KOPT-K1 (cell line): ENCODE results near the gene NXNL2.

Experiments
- H3K27ac ChIP-seq: fragments of 200-600 bp; sonication (generic); 2 replicates; pipeline ENCODE4 v1.5.1; 2016; ENCODE audit warnings: antibody characterized with exemption, mild to moderate bottlenecking, low read depth, low read length; ENCODE audit not compliant: poor library complexity, severe bottlenecking
- H3K36me3 ChIP-seq: fragments of 200-600 bp; sonication (generic); 2 replicates; pipeline ENCODE4 v1.5.1; 2017; ENCODE audit warnings: antibody characterized with exemption, mild to moderate bottlenecking, low read length, moderate library complexity; ENCODE audit not compliant: insufficient read depth
- H3K9me3 ChIP-seq: fragments of 200-600 bp; sonication (generic); 2 replicates; pipeline ENCODE4 v1.5.1; 2017; ENCODE audit warnings: antibody characterized with exemption, low read length, mild to moderate bottlenecking; ENCODE audit not compliant: insufficient read depth, poor library complexity, severe bottlenecking

The NXNL2 gene

DNA sequence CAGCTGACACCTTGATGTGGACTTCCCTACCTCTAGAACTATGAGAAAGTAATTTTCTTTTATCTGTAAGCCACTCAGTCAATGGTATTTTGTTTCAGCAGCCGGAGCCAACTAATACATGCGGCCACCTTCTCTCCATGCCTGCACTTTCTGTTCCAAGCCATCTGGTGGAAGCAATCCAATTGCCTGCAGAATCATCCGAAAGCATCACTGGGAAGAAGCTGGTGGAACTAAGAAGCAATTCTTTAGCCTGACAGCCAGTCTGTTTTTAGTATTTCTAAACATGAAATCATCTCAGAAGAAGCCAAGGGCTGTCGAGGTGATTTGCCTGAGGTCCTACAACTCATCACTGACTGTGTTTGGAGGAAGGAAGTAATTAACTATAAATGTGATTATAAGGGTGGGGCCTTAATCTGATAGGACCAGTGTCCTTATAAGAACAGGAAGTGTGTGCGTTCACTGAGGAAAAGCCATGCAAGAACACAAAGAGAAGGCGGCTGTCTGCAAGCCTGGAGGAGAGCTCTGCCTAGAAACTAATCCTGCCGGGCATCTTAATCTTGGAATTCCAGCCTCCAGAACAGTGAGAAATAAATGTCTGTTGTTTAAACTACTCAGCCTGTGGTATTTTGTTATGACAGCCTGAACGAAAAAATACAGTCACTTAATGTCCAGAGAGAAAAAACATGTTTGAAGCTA lies 49.1 kb downstream of the NXNL2 start:
- H3K9me3 ChIP-seq: no peaks in the 10 kb centered on the region
- H3K27ac ChIP-seq: no peak overlapping the region
- H3K36me3 ChIP-seq: no peaks in the 10 kb centered on the region

DNA sequence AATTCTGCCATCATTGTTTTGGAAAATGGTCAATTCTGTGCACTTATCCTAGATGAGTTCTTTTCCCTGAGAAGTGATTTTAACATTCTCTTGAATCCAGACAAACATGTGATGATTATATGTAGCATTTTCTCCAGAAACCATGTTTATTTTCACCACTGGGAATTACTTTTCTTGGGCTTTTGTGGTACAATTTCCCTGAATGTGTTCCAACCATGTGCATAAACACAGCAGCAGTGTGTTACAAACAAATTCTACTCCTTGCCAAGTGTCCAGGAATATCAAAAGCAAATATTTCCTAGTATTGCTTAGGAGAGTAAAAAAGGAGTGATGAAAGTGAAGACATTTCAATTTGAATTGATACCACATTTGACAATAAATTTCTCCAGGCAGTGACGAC lies 50.4 kb downstream of the NXNL2 start:
- Histone ChIP-seq H3K9me3 (no peaks in the 10 kb centered on the region), H3K36me3 (no peaks in the 10 kb centered on the region), H3K27ac (no peak overlapping the region)

DNA sequence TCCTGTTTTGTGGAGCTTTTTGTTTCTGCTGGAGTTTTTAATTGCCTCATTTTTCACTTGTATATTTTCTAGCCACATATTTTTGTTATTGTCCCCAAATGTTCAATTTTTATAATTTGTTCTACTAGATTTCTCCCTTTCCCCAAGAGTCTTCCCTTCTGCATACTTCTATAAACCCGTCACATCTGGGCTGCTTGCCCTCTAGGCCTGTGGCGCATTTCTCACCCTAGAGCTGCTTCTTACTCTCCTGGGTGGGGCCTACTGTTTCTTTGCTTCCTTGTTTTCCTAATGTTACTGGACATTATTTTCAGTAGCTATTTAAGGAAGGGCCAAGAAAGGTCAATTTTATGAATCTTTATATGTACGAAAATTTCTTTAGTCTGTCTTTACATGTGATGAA lies 51.5 kb downstream of the NXNL2 start:
- no peak overlapping the region for H3K27ac ChIP-seq
- no peaks in the 10 kb centered on the region for H3K9me3 ChIP-seq

DNA sequence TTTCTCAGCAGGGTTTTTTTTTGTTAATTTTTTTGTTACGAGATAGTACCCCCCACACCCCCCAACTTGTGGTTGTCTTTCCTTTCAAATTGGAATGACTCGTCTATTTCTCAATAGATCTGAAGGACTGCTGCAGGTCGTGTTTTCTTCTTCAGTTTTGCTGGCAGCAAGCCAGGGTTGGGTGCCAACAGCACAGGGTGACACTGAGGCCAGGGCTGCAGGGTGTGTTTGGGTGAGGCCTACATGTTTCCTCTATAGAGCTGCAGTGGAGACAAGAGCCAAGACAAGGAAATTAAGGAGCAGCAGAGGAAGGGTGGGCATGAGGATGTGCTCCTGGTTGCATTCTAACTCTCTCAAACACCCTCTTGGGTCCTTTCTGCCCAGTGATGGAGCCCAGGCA lies 52.2 kb downstream of the NXNL2 start:
- Histone ChIP-seq H3K36me3 (no peaks in the 10 kb centered on the region), H3K27ac (no peak overlapping the region), H3K9me3 (no peaks in the 10 kb centered on the region)

More for the DNA sequence above, 51.5 kb downstream of the NXNL2 start:
- H3K36me3 ChIP-seq: no peaks in the 10 kb centered on the region

DNA sequence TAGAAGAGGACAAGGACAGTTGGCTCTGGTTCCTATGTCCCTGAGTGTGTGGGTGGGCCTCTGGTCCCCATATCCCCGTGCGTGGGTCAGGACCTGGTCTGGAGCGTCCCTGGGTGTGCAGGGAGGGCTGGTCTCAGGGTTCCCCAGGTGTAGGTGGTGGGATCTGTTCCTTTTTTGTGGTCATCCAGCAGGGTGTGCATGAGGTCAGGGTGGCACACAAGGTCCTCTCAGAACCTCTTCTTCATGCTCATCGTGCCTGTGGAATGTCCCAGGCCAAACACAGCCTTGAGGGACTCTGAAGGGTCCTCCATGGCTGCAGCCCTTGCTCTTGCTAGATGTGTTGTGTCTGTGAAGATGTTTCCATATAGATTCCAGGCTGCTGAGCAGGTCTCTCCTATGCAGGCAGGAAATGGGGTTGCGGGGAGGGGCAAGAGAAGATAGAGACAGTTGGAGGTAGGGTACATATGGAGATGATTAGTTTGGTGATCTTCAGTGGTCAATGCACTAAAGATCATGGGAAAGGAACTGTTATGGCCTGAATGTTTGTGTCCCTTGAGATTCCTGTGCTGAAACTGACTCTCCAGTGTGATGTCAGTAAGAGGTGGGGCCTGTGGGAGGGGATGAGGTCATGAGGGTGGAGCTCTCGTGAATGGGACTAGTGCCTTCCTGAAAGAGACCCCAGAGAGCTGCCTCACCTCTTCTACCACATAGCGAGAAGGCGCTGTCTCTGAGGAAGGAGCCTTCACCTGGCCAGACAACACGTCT lies 53.1 kb downstream of the NXNL2 start:
- no peaks in the 10 kb centered on the region for H3K36me3 ChIP-seq
- H3K9me3 ChIP-seq: no peaks in the 10 kb centered on the region
- no peak overlapping the region for H3K27ac ChIP-seq

DNA sequence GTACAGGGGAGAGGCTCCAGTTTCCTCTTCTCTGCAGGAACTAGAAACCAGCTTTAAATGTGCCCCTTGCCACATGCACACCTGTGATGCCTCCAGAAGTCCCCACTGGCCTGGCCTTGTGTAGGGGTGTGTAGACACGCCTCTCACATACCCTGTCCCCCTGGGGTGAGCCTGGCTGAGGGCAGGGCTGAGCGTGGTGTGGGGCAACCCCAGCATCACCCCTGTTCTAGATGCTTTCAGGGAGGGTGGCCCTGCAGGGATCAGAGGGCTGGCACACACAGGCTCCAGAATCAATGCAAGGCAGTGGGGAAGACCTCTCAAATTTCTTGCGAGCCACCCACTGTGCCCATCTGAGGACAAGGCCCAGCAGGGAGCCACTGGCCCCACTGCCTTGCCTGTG lies 54.7 kb downstream of the NXNL2 start:
- no peaks in the 10 kb centered on the region for H3K36me3 ChIP-seq
- H3K9me3 ChIP-seq: no peaks in the 10 kb centered on the region
- H3K27ac ChIP-seq: no peak overlapping the region

DNA sequence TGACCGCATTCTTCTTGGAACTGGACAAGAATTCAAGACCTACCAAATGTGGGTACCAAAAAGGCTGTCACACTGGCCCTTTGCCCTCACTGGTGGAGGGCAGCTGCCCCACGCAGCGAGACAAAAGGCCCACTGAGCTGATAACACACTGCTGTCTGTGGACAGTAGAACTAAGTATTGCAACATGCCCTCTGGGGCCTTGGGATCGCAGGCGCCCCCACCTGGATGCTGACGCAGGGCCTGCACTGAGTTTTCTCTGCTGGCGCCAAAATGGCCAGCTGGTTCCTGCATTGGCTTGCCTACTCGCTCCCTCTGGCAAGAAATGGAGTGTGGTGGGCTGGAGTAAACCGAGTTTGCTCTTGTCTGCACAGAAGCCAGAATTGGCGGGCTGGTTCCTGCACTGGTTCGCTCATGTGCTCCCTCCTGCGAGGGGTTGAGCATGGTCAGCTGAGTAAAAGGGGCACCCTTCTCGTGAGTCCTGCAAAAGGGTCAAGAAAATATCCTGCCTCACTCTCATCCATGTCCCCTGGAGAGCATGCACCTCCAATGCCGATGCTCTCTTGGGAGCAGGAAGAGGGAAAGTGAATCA lies 55.7 kb downstream of the NXNL2 start:
- Histone ChIP-seq H3K9me3 (no peaks in the 10 kb centered on the region), H3K36me3 (no peaks in the 10 kb centered on the region), H3K27ac (no peak overlapping the region)

DNA sequence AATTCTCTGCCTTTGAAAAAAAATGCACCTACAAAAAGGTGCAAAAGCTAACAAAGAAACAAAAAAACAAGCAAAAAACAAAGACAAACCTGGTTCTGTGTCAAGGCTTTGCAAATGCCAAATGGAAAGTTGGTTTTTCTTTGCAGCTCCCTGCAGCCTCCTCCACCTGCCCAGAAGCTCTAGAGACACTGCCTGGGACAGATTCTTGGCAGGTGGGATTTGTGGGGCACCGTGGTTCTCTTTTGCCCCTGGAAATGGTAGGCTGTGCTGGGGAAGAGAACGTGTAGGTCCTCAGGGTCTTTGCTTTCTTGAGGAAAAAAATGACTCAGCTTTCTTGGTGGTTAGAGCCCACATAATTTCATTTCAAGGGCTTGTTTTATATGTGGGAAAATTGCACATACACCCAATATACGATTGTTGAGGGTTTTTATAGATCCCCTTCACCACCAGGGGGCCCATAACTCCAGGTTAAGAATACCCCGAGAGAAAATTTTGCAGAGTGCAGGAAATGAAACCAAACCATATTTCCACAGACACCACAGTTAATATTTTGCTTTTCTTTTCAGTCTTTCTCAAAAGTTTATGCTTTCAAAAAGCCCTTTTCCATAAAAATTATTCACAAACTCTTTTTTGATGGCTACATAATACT lies 58.7 kb downstream of the NXNL2 start:
- H3K36me3 ChIP-seq: no peaks in the 10 kb centered on the region
- H3K9me3 ChIP-seq: no peaks in the 10 kb centered on the region
- H3K27ac ChIP-seq: no peak overlapping the region
